HG03095 (cell line): Measurements from ENCODE around the gene RANBP9.
A peak's percentile ranks its signal among the peaks of the same experiment; 100 is the strongest.

Experiments used
- ATAC-seq: cut with Tn5 transposase; IDR thresholded peaks from one replicate; pipeline ENCODE4 v1.9.1; 2021; ENCODE audit warnings: moderate library complexity; ENCODE audit not compliant: unreplicated experiment

The RANBP9 gene

DNA sequence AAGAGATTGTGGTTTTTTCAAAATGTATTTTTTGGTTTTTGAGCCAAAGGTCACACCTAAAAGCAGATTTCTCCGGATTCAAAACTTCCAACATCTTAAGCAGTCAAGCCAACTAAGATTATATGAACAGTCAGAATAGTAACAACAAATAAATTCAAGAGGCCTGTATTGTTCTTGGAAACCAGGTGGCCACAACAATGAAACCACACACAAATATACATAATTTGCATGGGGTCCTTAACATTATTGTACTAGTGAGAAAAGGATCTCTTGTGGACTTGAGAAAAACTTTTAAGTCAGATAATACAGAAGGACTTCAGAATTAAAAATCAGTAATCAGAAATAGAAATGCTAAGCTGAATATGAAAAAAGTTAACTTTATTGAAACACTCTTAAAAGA, 55.9 kb downstream of the RANBP9 start:
- no peak for ATAC-seq

DNA sequence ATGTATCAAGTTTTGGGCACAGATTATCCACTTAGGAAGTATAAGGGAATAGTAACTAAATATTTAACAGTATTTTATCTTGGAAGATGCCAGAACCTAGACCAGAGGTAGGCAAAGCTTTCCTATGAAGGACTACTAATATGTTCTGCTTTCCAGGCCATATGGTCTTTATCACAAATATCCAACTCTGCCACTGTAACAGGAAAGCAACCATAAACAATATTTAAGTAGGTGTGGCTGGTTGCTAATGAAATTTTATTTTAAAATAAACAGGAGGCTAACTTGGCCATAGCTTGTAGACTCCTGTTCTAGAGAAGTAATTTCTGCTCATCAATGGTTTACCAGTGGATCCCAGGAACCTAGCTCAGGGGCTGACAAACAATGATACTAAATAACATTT, 57.1 kb downstream of the RANBP9 start:
- no peak for ATAC-seq

DNA sequence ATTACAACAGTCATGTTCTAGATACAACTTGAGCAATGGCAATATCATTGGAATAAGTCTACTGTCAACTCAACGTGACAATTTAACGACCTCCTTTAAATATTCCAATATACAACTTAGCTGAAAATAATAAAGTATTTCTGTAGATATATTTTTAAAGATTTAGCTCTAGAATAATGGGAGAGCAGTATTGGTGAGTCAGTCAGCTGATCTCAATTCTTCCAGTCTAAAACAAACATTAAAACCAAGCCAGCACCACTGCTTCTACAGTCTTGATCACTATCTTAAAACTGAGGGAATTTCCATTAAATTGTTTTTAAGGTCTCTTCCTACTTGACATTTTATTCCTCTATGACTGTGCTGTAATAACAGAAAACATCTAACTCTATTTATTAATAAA, 58.3 kb downstream of the RANBP9 start:
- no peak for ATAC-seq

DNA sequence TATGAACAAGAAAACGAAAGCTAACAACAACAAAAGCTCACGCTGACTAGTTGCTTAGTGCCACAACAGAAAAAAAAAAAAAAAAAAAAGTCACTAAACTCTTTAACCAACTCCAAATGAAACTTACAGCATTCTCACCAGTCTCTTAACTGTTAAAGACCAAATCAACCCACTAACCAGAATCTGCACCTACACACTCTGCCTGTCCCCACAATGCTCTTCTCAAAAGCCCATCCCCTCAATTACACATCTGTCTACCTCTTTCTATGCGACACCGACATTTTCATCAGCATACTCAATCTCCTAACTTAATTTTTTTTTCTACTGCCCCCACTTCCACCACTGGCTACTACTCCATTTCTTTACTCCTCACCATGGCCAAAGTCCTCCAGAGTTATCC, 62.2 kb downstream of the RANBP9 start:
- ATAC-seq, result no peak

DNA sequence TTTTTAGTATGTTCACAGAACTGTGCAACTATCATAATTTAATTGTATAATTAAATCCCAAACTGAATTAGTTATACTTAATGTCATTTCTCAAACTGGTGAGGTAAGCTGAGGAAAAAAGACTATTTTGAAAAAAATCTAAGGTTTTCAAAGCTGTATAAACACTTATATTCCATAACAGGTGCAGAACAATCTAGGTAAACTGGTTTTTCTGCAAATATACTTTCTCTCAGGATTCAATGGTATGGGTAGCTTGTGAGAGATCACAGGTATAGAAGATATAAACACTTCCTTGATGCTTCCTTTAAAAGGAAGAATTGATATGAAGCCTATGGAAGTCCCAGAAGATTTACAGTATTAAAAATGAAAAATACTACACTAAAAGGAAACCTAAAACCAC, 62.8 kb downstream of the RANBP9 start:
- no peak for ATAC-seq

DNA sequence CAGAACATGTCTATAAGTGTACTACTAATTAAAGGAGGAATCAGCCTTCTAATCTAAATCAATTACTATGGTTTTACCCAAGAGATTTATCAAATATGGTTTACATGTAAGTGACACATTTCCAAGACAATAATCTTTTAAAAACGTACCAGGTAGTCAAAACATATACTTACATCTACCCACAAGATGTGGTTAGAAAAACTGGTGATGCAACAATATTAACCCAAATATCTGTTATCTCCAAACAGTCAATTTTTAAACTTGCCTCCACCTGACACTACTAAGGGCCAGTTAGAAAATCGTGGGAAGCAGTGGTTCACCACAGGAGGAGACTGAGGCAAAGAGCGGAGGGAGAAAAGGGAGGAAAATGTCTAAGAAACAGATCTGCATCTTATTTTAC, 68.5 kb downstream of the RANBP9 start:
- ATAC-seq, result no peak

DNA sequence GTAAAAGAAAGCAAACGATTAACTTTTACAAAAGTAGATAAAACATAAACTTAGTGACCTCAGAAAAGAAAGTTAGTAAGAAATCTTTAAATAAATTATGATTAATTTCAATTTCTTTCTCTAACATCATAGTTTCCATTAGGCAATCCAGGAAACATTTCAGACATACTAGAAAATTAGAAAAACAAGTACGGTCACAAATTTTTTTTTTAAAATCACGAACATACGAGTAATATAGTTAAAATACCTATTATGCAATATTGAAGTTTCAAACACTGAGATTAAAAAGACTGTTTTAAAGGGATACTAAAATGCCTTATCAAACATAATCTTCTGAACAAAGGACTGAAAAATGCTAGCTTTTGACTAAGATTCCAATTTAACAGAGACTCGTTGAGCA, 70.3 kb downstream of the RANBP9 start:
- ATAC-seq, result no peak

DNA sequence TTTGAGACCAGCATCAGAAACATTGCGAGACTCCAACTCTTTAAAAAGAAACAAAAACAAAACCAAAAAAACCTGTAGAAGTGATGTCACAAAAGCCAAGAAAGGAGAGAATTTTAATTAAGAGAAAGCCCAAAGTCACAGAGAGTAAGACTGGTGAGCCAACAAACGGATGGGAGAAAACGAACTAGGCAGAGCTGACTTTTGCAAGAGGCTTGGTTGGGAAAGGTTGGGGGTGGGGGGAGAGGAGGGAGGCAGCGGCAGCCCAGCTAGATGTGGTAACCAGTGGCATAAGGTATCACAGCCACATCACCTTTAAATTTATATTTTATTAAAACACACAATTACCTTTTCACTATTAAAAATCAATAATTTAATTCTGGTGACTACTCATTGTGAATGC, 73.0 kb downstream of the RANBP9 start:
- no peak for ATAC-seq

DNA sequence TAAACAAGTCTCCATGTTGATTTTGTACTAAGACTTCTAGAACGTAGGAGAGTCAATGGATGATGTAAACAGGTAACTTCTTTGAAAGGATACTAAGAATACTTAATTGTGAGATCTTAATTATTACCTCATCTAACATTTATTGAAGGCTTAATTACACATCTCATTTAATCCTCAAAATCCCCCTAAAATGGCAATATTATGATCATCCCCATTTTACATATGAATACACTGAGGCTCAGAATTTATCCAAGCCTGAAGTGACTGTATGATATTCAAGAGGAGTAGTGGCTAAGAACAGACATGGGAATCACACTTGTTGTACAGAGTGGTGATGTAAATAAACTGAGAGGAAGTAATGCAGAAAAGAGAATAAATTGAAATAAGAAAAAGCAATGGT, 73.6 kb downstream of the RANBP9 start:
- no peak for ATAC-seq

DNA sequence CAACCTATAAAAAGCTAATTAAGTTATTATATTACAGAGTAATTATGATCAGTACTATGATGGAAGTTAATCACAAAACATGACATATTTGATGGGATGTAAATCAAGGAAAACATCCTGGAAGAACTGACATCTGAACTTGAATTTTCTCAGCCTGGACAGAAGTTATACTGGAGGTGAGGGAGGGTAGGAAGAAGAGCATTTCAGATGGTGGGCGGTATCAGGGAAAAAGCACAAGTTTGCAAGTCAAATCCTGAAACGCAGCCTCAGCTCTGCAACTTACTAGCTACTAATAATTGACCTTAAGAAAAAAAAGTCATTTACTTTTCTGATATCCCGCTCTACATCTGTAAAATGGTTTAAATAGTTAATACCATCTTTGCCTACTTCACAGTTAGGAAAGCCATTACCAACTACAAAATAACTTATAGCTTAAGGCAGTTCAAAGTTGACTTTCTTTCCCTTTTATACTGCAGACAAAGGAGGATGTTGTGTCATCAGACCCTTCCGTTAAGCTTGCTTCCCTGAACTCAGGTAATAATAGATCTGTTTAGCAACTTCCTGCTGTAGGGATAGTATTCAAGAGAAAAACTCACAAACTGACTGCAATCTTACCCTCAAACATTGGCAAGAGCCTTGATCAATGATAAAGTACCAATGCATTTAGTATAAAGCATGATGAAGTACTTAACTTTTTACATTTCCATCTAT, 75.5 kb downstream of the RANBP9 start:
- ATAC-seq, result no peak

DNA sequence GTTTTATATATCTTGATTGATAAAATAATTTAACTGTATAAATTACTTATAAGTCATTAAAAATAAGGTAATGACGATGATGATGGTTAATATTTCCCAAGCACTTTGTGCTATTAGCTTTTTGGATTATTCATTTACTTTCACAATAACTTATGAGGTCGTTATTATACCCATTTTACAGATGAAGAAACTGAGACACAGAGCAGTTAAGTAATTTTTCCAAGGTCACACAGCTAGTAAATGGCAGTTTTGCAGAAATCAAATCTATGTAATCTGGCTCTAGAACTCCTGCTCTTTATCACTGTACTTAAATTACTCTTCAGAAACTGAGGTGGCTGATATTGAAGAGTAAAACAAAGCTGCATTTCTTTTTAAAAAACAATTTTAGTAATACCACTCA, 78.3 kb downstream of the RANBP9 start:
- ATAC-seq, result no peak

DNA sequence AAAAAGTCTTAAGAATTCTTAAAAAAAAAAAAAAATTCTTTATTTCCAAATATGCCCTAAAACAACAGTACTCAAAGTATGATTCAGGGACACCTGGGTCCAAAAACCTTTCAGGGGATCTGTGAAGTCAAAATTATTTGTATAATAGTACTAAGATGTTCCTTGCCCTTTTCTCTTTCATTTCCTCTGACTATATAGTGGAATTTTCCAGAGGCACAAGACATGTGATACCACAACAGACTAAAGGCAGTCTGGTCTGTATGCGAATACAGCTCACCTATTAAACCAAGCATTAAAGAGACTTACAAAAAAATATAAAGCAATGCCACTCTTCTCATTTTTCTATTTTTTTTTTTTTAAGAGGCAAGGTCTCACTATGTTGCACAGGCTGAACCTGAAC, 81.1 kb downstream of the RANBP9 start:
- ATAC-seq, result no peak

DNA sequence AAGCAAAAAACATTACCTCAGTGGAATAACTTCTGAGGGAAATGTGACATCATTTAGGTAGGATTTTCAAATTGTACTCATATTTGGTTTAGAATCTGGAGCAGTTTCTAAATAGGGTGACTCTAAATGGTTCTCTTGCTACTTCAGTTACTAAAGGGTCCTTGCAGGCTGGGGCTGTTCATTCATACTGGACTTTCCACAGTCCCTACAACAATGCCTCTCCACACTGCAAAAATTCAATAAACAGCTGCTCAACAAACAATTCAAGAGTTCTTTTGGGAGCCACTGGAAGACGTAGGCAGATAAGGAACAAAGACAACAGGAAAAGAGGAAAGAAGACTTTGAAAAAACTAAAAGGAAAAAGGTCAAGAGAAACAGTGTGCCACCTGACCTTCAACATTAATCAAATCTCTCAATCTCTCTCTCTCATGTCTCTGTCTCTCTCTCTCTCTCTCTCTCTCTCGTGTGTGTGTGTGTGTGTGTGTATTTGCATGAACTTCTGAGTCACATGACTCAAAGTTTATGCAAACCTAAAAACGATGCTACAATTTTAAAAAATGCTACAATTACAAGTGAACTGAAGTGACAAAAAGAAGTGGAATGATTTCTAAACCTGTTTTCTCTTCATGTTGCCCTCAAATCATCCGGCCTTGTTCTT, 82.0 kb downstream of the RANBP9 start:
- no peak for ATAC-seq

DNA sequence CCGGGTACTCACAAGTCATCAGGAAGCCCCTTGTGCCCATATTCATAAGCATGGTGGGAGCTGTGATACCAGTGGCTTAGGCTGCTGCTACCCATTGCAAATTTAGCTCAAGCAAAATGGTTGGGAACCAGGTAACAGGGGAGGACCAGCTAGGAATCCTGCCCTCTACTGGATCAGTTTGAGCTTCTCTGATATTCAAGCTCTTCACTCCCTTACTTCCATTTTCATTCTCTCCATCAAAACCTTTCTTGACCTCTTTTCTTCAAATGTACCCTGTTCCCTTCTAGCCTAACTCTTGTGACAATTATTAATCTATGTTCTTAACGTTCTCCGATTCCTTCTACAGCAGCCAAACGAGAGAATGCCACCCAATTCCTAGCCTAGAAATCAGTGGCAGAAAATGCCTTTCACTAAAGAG, 86.8 kb downstream of the RANBP9 start:
- ATAC-seq, result no peak

DNA sequence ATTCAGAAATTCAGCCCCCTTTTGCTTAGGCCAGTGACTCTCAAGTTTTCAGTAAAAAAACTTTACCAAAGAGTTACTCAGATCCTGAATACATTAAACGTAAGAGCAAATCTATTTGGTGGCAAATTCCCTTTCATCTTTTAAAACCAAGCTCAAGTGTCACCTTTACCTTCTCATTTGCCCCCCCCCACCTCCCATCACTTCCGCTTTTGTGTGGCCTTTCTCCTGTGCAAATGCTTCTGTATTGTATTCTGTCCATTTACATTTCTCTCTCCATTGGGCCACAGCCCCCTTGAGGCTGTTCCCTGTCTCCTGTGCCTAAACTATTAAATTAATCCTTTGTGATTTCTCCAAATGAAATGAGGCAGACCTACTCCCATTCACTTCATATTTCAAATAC, 94.6 kb downstream of the RANBP9 start:
- ATAC-seq, result no peak

DNA sequence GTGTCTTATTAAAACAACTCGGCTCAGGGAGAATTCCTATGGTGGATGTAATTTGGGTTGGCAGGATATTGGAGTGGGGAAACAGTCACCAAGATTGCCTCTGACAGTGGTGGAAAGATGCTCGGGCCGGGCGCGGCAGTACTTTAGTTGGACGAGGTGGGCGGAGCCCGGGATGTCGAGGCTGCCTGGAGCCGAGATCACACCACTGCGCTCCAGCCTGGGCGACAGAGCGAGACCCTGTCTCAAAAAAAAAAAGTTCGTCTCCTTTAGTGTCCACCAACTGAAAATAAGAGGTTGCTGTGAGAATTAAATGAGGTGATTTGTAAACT, 95.9 kb downstream of the RANBP9 start:
- no peak for ATAC-seq

DNA sequence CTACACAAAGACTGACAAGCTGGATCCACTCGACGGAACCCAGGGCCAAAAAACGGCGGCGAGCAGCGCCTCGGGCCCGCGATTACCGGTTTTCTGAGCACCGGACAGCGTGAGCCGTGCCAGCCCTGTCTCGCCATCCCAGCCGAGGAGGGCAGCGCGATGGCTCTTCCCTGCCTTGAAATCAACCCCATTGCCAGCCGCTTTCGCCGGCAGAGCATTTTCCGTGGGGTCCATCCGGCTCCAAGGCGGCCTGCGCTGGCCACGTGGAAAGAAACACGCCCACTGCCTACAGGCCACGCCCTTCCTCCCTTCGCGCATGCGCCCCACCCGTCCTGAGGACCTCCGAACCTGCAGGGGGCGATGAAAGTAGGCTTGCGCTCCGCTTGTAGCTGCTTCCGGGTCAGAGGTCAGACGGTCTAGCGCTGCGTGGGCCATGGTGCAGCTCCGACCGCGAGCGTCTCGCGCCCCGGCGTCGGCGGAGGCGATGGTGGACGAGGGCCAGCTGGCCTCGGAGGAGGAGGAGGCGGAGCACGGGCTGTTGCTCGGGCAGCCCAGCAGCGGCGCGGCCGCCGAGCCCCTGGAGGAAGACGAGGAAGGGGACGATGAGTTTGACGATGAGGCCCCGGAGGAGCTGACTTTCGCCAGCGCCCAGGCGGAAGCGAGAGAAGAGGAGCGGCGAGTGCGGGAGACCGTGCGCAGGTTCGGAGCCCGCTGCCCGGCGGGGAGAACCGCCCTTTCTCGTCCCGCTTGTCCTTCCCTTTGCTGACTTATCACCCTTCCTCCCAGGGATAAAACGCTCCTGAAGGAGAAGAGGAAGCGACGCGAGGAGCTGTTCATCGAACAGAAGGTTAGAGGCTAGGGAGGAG, 96.5 kb downstream of the RANBP9 start, which contains the start of gene NOL7:
TSS of gene NOL7 (plus strand) at position 410 of the 866 bp plus-strand sequence. CDS start at position 434, 24 bp downstream.
- ATAC-seq, result peak; percentile 80

DNA sequence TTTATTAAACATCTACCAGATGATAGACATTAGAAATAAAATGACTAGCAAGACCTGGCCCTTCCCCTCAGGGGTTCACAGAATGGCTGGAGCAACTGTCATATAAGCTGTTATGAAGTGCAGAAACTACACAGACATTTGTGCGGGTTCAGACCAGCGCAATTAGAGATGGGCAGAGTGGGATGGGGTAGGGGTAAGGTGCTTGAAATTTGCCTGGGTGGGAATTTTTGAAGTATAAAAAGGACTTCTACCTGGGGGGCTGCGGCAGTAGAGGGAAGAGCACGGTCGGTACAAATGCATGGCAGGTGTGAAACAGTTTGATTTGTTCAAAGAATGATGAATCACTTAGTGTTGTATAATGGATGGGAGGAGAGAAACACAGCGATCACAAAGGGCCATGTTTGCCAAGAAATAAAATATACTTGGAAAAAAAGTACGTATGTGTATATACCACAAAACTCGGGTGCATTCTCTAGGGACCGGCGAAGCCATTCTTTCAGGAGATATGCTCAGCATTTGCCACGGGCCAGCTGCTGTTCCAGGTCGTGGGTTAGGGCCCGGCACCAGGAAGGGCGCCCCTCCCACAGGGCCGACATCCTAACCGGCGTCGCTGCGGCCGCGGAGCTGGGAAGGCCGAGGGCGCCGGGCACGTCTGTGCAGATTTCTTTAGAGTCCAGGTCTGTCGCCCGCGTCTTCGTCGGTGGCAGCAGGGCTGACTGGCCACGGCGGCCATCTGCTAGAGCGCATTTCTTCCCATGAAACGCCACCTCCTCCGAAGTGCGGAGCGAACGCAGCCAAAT, 97.3 kb downstream of the RANBP9 start:
- peak; percentile 13 for ATAC-seq

DNA sequence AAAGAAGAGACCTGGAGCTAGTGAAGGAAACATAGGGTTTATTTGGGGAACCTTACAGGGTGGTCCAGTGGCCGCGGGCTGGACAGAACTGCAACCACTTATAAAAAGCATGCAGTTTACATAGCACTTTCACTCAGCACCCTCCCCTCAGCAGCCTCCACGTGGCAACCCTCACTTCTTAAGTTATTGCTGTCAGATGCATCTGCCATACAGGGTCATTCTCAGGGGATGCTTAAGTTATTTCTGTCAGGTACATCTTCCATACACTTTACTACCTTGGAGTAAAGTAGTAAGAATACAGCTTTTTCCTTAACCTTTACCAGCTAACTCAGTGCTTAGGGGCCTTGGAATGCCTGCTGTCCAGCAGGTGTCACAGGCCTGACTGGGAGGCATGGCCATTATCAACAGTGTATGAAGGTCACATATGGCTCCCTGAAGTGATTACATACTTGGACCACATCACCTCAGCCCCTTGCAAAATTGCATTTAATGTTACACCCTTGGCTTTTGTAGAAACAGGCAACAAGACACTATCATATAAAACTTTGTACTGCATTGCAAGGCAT, 98.5 kb downstream of the RANBP9 start:
- no peak for ATAC-seq

DNA sequence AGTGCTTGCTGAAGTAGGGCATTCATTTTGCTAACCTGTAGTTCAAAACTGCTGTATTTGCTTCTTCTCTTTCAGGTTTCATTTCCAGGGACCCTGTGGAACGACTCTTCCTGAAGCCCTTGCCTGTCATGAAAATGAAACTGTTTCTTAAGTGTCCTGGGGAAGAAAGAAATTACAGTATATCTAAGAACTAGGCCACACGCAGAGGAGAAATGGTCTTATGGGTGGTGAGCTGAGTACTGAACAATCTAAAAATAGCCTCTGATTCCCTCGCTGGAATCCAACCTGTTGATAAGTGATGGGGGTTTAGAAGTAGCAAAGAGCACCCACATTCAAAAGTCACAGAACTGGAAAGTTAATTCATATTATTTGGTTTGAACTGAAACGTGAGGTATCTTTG, 99.9 kb downstream of the RANBP9 start:
- no peak for ATAC-seq

DNA sequence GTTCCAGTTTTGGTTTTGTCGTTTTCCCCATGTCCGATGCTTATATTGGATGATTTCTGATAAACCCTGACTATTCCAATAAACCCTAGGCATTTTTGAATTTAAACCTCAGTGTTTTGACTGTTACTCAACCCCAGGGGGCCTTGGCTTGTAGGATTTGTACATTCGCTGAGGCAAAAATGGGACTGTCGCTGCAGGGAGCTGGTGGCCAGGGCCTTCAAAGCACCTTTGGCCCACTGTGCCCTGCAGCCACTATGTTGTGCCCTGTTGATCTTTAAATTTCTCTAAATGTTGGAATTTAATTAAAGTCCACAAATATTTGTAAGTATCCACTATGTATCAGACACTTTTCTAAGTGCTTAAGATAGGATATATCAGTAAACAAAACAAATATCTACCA, 106.0 kb downstream of the RANBP9 start:
- no peak for ATAC-seq
